Spleen (tissue), 7 donors: ENCODE measurements around the gene GCHFR.

ENCODE experiments used
- CTCF ChIP-seq, 11 experiments: fragments of 200-600 bp in 7 of 11; fragments of 450-650 bp in 4 of 11; sonication (generic) in 4 of 11; IDR thresholded peaks in 8 of 11; conservative IDR thresholded peaks in 3 of 11; 1 replicate in 7 of 11; 2 replicates in 4 of 11; pipeline versions ENCODE4 v1.4.0 to v1.8.0; 2016 to 2021; ENCODE audit warnings: antibody characterized with exemption in 11 of 11, inconsistent platforms in 4 of 11, mild to moderate bottlenecking in 1 of 11
- POLR2A ChIP-seq, 3 donors: fragments of 450-650 bp; IDR thresholded peaks; one replicate each; pipeline ENCODE4 v1.5.1; 2017; ENCODE audit warnings: antibody characterized with exemption in 3 of 3, mild to moderate bottlenecking in 1 of 3
- POLR2AphosphoS5 ChIP-seq, 3 donors: sonication (generic); formaldehyde crosslinking; IDR thresholded peaks; one replicate each; pipeline ENCODE4 v1.5.1; 2017; ENCODE audit warnings: antibody characterized with exemption in 3 of 3
- donor health status: DM: no; HTN: no; CAD: no; lungs with moderate emphysema.
- donor health status: DM: no; HTN: no; CAD: no.
- donor health status: DM: no; HTN: no; CAD: no.

- no peak for TF ChIP-seq CTCF (IDR thresholded peaks at IDR 0.05 in 8 of 11, conservative IDR thresholded peaks at IDR 0.05 in 3 of 11)
- TF ChIP-seq POLR2A (IDR thresholded peaks at IDR 0.05) = no peak
- no peak for TF ChIP-seq POLR2AphosphoS5 (IDR thresholded peaks at IDR 0.05)
These were observed 19.7 kb upstream of the GCHFR start for GRCh38 chr15:40743921-40744814.
